MCF 10A (cell line): ENCODE data around the gene VEZF1. TPM values are rescaled to one million over a fixed set of nuclear protein-coding genes. Genes with fewer than 3 reads are reported as not detected.

ENCODE experiments used
- BruUV-seq: library from RNA; stranded (reverse); fragments of 400-500 nt; replicated peaks from 2 replicates; lab custom pipeline; 2021; lab: Mats Ljungman, UMichigan
- CTCF ChIA-PET: fragments of 300-600 bp; sonication (Branson Sonifier 250); formaldehyde crosslinking; extraction: SDS; loops from one replicate; lab custom pipeline; 2021; ENCODE audit warnings: antibody characterized with exemption, inconsistent platforms; lab: Yijun Ruan, JAX
- POLR2A ChIA-PET: fragments of 300-600, 350-650 bp; sonication (Branson Sonifier 250); formaldehyde crosslinking; extraction: SDS; loops from one replicate; lab custom pipeline; 2020; ENCODE audit warnings: antibody characterized with exemption, inconsistent platforms; lab: Yijun Ruan, JAX
- DNase-seq: peaks from one replicate; pipeline ENCODE4 v3.0.0-alpha.2; 2018; ENCODE audit not compliant: unreplicated experiment
- H3K27ac Mint-ChIP-seq: one replicate; pipeline ENCODE4 v1.8.0; 2022; ENCODE audit warnings: mild to moderate bottlenecking, low read depth, mixed read lengths; ENCODE audit not compliant: unreplicated experiment
- H3K27me3 Mint-ChIP-seq: one replicate; pipeline ENCODE4 v1.8.0; 2022; ENCODE audit warnings: mixed read lengths; ENCODE audit not compliant: insufficient read depth, unreplicated experiment
- H3K36me3 Mint-ChIP-seq: one replicate; pipeline ENCODE4 v1.8.0; 2022; ENCODE audit warnings: mild to moderate bottlenecking, moderate library complexity, mixed read lengths; ENCODE audit not compliant: insufficient read depth, unreplicated experiment
- H3K4me1 Mint-ChIP-seq: one replicate; pipeline ENCODE4 v1.8.0; 2022; ENCODE audit warnings: mixed read lengths; ENCODE audit not compliant: insufficient read depth, unreplicated experiment
- H3K4me3 Mint-ChIP-seq: one replicate; pipeline ENCODE4 v1.8.0; 2022; ENCODE audit warnings: mild to moderate bottlenecking, moderate library complexity, mixed read lengths; ENCODE audit not compliant: unreplicated experiment
- H3K9me3 Mint-ChIP-seq: one replicate; pipeline ENCODE4 v1.8.0; 2022; ENCODE audit warnings: mixed read lengths; ENCODE audit not compliant: unreplicated experiment
- intact Hi-C: fragments of 100-400 bp; cut with micrococcal nuclease; formaldehyde crosslinking; loops from 2 replicates; pipeline ENCODE4 v1.14.1; 2022
- total RNA-seq: library from RNA; stranded (reverse); gene quantifications from 2 replicates; pipeline ENCODE4 v1.2.3, GENCODE V29; 2022
- TF ChIP-seq, protein P1 (sequence below): fragments of 200-600 bp; IDR thresholded peaks from one replicate; pipeline ENCODE4 v1.8.0; 2022; ENCODE audit warnings: antibody characterized with exemption, mild to moderate bottlenecking; ENCODE audit not compliant: unreplicated experiment

VEZF1 gene
- total RNA-seq, 1 experiment from 2014 or later: 66.8 TPM

- CTCF ChIA-PET: interaction anchor here (0.9 to 3.4 kb wide), 8 partner anchors 9 to 136 kb away, joined by 3 to 31 read pairs (median 5); no protein-coding TSS in a partner anchor
- BruUV-seq: no TSS peak
These were observed 3.7 kb downstream of the VEZF1 start for GRCh38 chr17:57984261-57984890.

GRCh38 chr17:57983446-57983845 lies 4.6 kb downstream of the VEZF1 start:
- no peak for DNase-seq
- Mint-ChIP-seq H3K4me3 (no peak overlapping the region), H3K9me3 (no peaks in the 10 kb centered on the region), H3K4me1 (peaks cover 33% of the 10 kb centered on the region), H3K27me3 (no peaks in the 10 kb centered on the region), H3K36me3 (peaks cover 62% of the 10 kb centered on the region), H3K27ac (no peak overlapping the region)
- ChIA-PET CTCF (interaction anchor here (0.6 to 1.5 kb wide), 8 partner anchors 16 to 150 kb away, joined by 3 to 7 read pairs (median 3); no protein-coding TSS in a partner anchor), POLR2A (interaction anchor here (0.8 to 3.8 kb wide), 3 partner anchors 19 to 143 kb away, joined by 3 to 26 read pairs (median 4); no protein-coding TSS in a partner anchor)
- TF ChIP-seq, protein P1, sequence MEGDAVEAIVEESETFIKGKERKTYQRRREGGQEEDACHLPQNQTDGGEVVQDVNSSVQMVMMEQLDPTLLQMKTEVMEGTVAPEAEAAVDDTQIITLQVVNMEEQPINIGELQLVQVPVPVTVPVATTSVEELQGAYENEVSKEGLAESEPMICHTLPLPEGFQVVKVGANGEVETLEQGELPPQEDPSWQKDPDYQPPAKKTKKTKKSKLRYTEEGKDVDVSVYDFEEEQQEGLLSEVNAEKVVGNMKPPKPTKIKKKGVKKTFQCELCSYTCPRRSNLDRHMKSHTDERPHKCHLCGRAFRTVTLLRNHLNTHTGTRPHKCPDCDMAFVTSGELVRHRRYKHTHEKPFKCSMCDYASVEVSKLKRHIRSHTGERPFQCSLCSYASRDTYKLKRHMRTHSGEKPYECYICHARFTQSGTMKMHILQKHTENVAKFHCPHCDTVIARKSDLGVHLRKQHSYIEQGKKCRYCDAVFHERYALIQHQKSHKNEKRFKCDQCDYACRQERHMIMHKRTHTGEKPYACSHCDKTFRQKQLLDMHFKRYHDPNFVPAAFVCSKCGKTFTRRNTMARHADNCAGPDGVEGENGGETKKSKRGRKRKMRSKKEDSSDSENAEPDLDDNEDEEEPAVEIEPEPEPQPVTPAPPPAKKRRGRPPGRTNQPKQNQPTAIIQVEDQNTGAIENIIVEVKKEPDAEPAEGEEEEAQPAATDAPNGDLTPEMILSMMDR: no peak
- BruUV-seq: no TSS peak
- intact Hi-C loops: no loop called here

More at GRCh38 chr17:57984261-57984890, 3.7 kb downstream of the VEZF1 start:
- peak overlapping the region; percentile 87 for H3K27ac Mint-ChIP-seq
- no peak for DNase-seq
- intact Hi-C loops: loop anchor here (1.0 to 2.0 kb wide), 2 partner anchors 30 to 47 kb away; partner anchors contain the start of gene CUEDC1
- H3K4me1 Mint-ChIP-seq: peaks cover 41% of the 10 kb centered on the region
- POLR2A ChIA-PET: interaction anchor here (0.6 to 3.8 kb wide), 16 partner anchors 8 to 130 kb away, joined by 3 to 55 read pairs (median 30); partner anchors contain the start of genes CUEDC1 and SRSF1
- no peaks in the 10 kb centered on the region for H3K9me3 Mint-ChIP-seq
- H3K4me3 Mint-ChIP-seq: peak overlapping the region; percentile 99
- TF ChIP-seq, protein P1: no peak
- H3K36me3 Mint-ChIP-seq: peaks cover 62% of the 10 kb centered on the region
- no peaks in the 10 kb centered on the region for H3K27me3 Mint-ChIP-seq

GRCh38 chr17:57982452-57983170 lies 5.4 kb downstream of the VEZF1 start:
- peaks cover 39% of the 10 kb centered on the region for H3K4me1 Mint-ChIP-seq
- BruUV-seq: no TSS peak
- peaks cover 67% of the 10 kb centered on the region for H3K36me3 Mint-ChIP-seq
- ChIA-PET CTCF (interaction anchor here (0.6 to 1.9 kb wide), 9 partner anchors 14 to 149 kb away, joined by 3 to 7 read pairs (median 3); no protein-coding TSS in a partner anchor), POLR2A (interaction anchor here (1.0 to 1.5 kb wide), 5 partner anchors 10 to 142 kb away, joined by 3 to 4 read pairs (median 3); no protein-coding TSS in a partner anchor)
- no peaks in the 10 kb centered on the region for H3K9me3 Mint-ChIP-seq
- no peak for DNase-seq
- TF ChIP-seq, protein P1: no peak
- intact Hi-C loops: no loop called here
- no peak overlapping the region for H3K27ac Mint-ChIP-seq
- no peaks in the 10 kb centered on the region for H3K27me3 Mint-ChIP-seq
- peak overlapping the region; percentile 19 for H3K4me3 Mint-ChIP-seq
